ENCODE measurements around the gene HMGCS1. TPM values are rescaled to one million over a fixed set of nuclear protein-coding genes. Genes with fewer than 3 reads are reported as not detected.
A peak's percentile ranks its signal among the peaks of the same experiment; 100 is the strongest.
"Not testable (repeated sequence)": the region's sequence is repeated elsewhere in the genome, so short reads cannot be mapped to it uniquely, and the experiment has no call there.

Gene HMGCS1
- polyA plus RNA-seq, 2 donors = 98.8 to 128 TPM

DNA sequence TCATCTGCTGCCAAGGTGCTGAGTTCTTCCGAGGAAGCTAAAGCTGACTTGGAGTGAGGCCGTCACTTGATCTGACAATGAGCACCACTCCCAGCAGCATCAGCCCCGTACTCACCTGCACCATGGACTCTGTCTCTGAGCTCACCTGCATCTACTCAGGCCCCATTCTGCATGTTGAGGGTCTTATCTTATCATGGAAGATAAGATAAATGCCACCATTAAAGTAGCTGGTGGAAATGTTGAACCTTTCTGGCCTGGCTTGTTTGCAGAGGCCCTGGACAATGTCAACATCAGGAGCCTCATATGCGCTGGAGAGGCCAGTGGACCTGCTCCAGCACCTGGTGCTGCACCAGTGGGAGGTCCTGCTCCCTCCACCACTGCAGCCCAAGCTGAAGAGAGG, 35.0 kb upstream of the HMGCS1 start:
- H3K4me1 ChIP-seq (ENCODE audit: control insufficient read depth in 2 of 2, insufficient read depth in 2 of 2, low read length in 1 of 2) = no peaks in the 10 kb centered on the region
- H3K36me3 ChIP-seq (ENCODE audit: control insufficient read depth in 2 of 2, insufficient read depth in 2 of 2, low read length in 1 of 2) = no peaks in the 10 kb centered on the region
- H3K9me3 ChIP-seq (ENCODE audit: control insufficient read depth in 2 of 2, insufficient read depth in 1 of 2, low read depth in 1 of 2, low read length in 1 of 2) = no peaks in the 10 kb centered on the region
- H3K4me3 ChIP-seq (ENCODE audit: low read depth in 1 of 2, low read length in 2 of 2) = no peak overlapping the region
- H3K27me3 ChIP-seq (ENCODE audit: control insufficient read depth in 1 of 2, insufficient read depth in 2 of 2, low read length in 2 of 2) = no peaks in the 10 kb centered on the region
- H3K27ac ChIP-seq (ENCODE audit: low read depth in 2 of 2, low read length in 1 of 2) = no peak overlapping the region
- WGBS, 2 donors = 61 to 81% methylated on average over 4 of the region's 4 CpGs

- Histone ChIP-seq H3K4me1 (ENCODE audit: control insufficient read depth in 2 of 2, insufficient read depth in 2 of 2, low read length in 1 of 2) (no peaks in the 10 kb centered on the region), H3K4me3 (ENCODE audit: low read depth in 1 of 2, low read length in 2 of 2) (no peak overlapping the region), H3K27ac (ENCODE audit: low read depth in 2 of 2, low read length in 1 of 2) (peak overlapping the region in 1 of 2 donors; percentile 52), H3K36me3 (ENCODE audit: control insufficient read depth in 2 of 2, insufficient read depth in 2 of 2, low read length in 1 of 2) (no peaks in the 10 kb centered on the region), H3K9me3 (ENCODE audit: control insufficient read depth in 2 of 2, insufficient read depth in 1 of 2, low read depth in 1 of 2, low read length in 1 of 2) (peaks cover 8 to 14% of the 10 kb centered on the region in 2 donors), H3K27me3 (ENCODE audit: control insufficient read depth in 1 of 2, insufficient read depth in 2 of 2, low read length in 2 of 2) (no peaks in the 10 kb centered on the region)
- 67 to 88% methylated on average over 1 of the region's 1 CpG for WGBS, 2 donors
Measured at GRCh38 chr5:43338862-43339261, 25.6 kb upstream of the HMGCS1 start.

GRCh38 chr5:43336159-43336558, 22.9 kb upstream of the HMGCS1 start:
- Histone ChIP-seq H3K4me1 (ENCODE audit: control insufficient read depth in 2 of 2, insufficient read depth in 2 of 2, low read length in 1 of 2) (no peaks in the 10 kb centered on the region), H3K27ac (ENCODE audit: low read depth in 2 of 2, low read length in 1 of 2) (no peak overlapping the region), H3K27me3 (ENCODE audit: control insufficient read depth in 1 of 2, insufficient read depth in 2 of 2, low read length in 2 of 2) (no peaks in the 10 kb centered on the region), H3K4me3 (ENCODE audit: low read depth in 1 of 2, low read length in 2 of 2) (no peak overlapping the region), H3K9me3 (ENCODE audit: control insufficient read depth in 2 of 2, insufficient read depth in 1 of 2, low read depth in 1 of 2, low read length in 1 of 2) (peaks cover 8 to 14% of the 10 kb centered on the region in 2 donors), H3K36me3 (ENCODE audit: control insufficient read depth in 2 of 2, insufficient read depth in 2 of 2, low read length in 1 of 2) (no peaks in the 10 kb centered on the region)
- WGBS, 2 donors = 60 to 76% methylated on average over 2 of the region's 2 CpGs

DNA sequence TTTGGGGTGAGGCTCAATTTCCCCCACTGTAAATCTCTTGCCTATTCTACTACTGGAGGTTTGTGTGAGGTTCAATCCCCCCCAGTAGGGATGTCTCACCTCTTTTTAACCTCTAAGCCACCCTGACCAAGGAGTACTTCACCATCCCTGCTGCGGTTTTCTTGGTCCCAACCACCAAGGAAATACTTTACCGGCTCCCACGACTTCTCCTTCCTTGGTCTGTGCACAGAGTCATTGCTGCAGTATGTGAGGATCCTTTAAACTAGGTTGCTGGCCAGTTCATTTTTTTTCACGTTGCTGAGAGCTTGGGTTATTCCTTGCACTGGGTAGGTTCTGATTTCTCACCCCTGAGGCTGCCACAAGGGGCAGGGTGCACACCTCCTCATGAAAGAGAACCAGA, 22.5 kb upstream of the HMGCS1 start:
- WGBS, 2 donors = 66 to 77% methylated on average over 4 of the region's 4 CpGs
- Histone ChIP-seq H3K9me3 (ENCODE audit: control insufficient read depth in 2 of 2, insufficient read depth in 1 of 2, low read depth in 1 of 2, low read length in 1 of 2) (peaks cover 5 to 10% of the 10 kb centered on the region in 2 donors), H3K27ac (ENCODE audit: low read depth in 2 of 2, low read length in 1 of 2) (no peak overlapping the region)

DNA sequence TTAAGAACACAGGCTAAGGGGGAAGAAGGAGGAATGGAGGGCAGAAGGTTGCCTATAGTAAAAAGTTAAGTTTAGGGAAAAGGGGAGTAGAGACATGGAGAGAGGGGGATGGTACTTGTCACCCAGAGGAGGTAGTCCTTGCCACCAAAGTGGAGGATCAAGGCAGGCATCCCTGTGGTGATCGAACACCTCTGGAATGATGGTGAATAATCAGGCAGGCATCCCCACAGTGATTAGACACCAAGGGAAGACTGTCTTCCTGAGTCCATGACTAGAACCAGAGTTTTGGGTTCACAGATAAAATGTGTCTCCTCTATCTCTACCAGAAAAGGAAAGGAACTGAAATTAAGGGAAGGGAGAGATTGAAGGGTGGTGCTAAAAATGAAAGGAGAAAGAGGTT, 19.2 kb upstream of the HMGCS1 start:
- Histone ChIP-seq H3K4me3 (ENCODE audit: low read depth in 1 of 2, low read length in 2 of 2) (no peak overlapping the region), H3K36me3 (ENCODE audit: control insufficient read depth in 2 of 2, insufficient read depth in 2 of 2, low read length in 1 of 2) (no peaks in the 10 kb centered on the region), H3K9me3 (ENCODE audit: control insufficient read depth in 2 of 2, insufficient read depth in 1 of 2, low read depth in 1 of 2, low read length in 1 of 2) (peaks cover 5 to 11% of the 10 kb centered on the region in 2 donors), H3K27me3 (ENCODE audit: control insufficient read depth in 1 of 2, insufficient read depth in 2 of 2, low read length in 2 of 2) (no peaks in the 10 kb centered on the region), H3K27ac (ENCODE audit: low read depth in 2 of 2, low read length in 1 of 2) (no peak overlapping the region), H3K4me1 (ENCODE audit: control insufficient read depth in 2 of 2, insufficient read depth in 2 of 2, low read length in 1 of 2) (no peaks in the 10 kb centered on the region)
- 94 to 100% methylated on average over 1 of the region's 1 CpG for WGBS, 2 donors

More for the DNA sequence above, 22.5 kb upstream of the HMGCS1 start:
- no peak overlapping the region for H3K4me3 ChIP-seq (ENCODE audit: low read depth in 1 of 2, low read length in 2 of 2)
- H3K4me1 ChIP-seq (ENCODE audit: control insufficient read depth in 2 of 2, insufficient read depth in 2 of 2, low read length in 1 of 2) = no peaks in the 10 kb centered on the region
- no peaks in the 10 kb centered on the region for H3K36me3 ChIP-seq (ENCODE audit: control insufficient read depth in 2 of 2, insufficient read depth in 2 of 2, low read length in 1 of 2)
- H3K27me3 ChIP-seq (ENCODE audit: control insufficient read depth in 1 of 2, insufficient read depth in 2 of 2, low read length in 2 of 2) = no peaks in the 10 kb centered on the region

GRCh38 chr5:43325624-43326023, 12.4 kb upstream of the HMGCS1 start:
- H3K36me3 ChIP-seq (ENCODE audit: control insufficient read depth in 2 of 2, insufficient read depth in 2 of 2, low read length in 1 of 2); H3K27ac ChIP-seq (ENCODE audit: low read depth in 2 of 2, low read length in 1 of 2); H3K4me1 ChIP-seq (ENCODE audit: control insufficient read depth in 2 of 2, insufficient read depth in 2 of 2, low read length in 1 of 2); H3K9me3 ChIP-seq (ENCODE audit: control insufficient read depth in 2 of 2, insufficient read depth in 1 of 2, low read depth in 1 of 2, low read length in 1 of 2); H3K27me3 ChIP-seq (ENCODE audit: control insufficient read depth in 1 of 2, insufficient read depth in 2 of 2, low read length in 2 of 2); H3K4me3 ChIP-seq (ENCODE audit: low read depth in 1 of 2, low read length in 2 of 2): not testable (repeated sequence)

GRCh38 chr5:43323488-43323887, 10.3 kb upstream of the HMGCS1 start:
- not testable (repeated sequence) for H3K4me1 ChIP-seq (ENCODE audit: control insufficient read depth in 2 of 2, insufficient read depth in 2 of 2, low read length in 1 of 2); H3K36me3 ChIP-seq (ENCODE audit: control insufficient read depth in 2 of 2, insufficient read depth in 2 of 2, low read length in 1 of 2); H3K27me3 ChIP-seq (ENCODE audit: control insufficient read depth in 1 of 2, insufficient read depth in 2 of 2, low read length in 2 of 2); H3K4me3 ChIP-seq (ENCODE audit: low read depth in 1 of 2, low read length in 2 of 2); H3K27ac ChIP-seq (ENCODE audit: low read depth in 2 of 2, low read length in 1 of 2); H3K9me3 ChIP-seq (ENCODE audit: control insufficient read depth in 2 of 2, insufficient read depth in 1 of 2, low read depth in 1 of 2, low read length in 1 of 2)
- 60 to 73% methylated on average over 3 of the region's 3 CpGs for WGBS, 2 donors

DNA sequence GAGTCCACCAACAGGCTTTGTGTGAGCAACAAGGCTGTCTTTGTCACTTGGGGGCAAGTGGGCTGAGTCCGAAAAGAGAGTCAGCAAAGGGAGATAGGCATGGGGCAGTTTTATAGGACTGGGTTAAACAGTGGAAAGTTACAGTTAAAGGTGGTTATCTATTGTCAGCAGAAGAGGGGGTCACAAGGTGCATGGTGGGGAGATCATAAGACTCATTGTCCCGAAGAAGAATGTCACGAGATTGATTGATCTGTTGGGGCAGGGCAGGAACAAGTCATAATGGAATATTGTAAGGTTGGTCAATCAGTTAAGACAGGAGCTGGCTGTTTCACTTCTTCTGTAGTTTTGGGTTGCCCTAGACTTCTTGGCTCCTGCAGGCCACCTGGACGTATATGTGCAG, 7.6 kb upstream of the HMGCS1 start:
- Histone ChIP-seq H3K27me3 (ENCODE audit: control insufficient read depth in 1 of 2, insufficient read depth in 2 of 2, low read length in 2 of 2) (no peaks in the 10 kb centered on the region), H3K27ac (ENCODE audit: low read depth in 2 of 2, low read length in 1 of 2) (no peak overlapping the region), H3K4me3 (ENCODE audit: low read depth in 1 of 2, low read length in 2 of 2) (no peak overlapping the region), H3K36me3 (ENCODE audit: control insufficient read depth in 2 of 2, insufficient read depth in 2 of 2, low read length in 1 of 2) (no peaks in the 10 kb centered on the region), H3K9me3 (ENCODE audit: control insufficient read depth in 2 of 2, insufficient read depth in 1 of 2, low read depth in 1 of 2, low read length in 1 of 2) (no peaks in the 10 kb centered on the region), H3K4me1 (ENCODE audit: control insufficient read depth in 2 of 2, insufficient read depth in 2 of 2, low read length in 1 of 2) (no peaks in the 10 kb centered on the region)
- WGBS, 2 donors = 76 to 82% methylated on average over 4 of the region's 4 CpGs

DNA sequence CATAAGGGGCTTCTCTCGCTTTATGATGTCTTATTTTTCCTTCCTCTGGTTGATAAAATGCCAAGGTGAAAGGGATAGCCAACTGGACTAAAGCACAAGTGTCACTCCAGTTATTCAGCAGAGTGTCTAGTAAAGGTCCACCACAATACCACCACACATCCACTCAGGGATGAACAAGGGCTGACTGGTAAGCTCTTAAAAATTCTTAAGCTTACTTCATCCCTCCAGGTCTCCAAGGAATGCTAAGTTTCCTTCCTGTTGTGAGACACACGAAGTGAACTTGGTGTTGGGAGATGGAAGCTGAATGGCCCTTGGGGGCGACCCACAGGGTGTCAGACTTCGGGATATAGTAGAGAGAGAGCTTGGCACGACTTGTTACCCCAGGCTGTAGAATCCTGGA, 3.2 kb upstream of the HMGCS1 start:
- H3K9me3 ChIP-seq (ENCODE audit: control insufficient read depth in 2 of 2, insufficient read depth in 1 of 2, low read depth in 1 of 2, low read length in 1 of 2) = no peaks in the 10 kb centered on the region
- no peaks in the 10 kb centered on the region for H3K27me3 ChIP-seq (ENCODE audit: control insufficient read depth in 1 of 2, insufficient read depth in 2 of 2, low read length in 2 of 2)
- peaks cover 0 to 2% of the 10 kb centered on the region in 2 donors for H3K4me1 ChIP-seq (ENCODE audit: control insufficient read depth in 2 of 2, insufficient read depth in 2 of 2, low read length in 1 of 2)
- 86 to 91% methylated on average over 5 of the region's 5 CpGs for WGBS, 2 donors
- H3K36me3 ChIP-seq (ENCODE audit: control insufficient read depth in 2 of 2, insufficient read depth in 2 of 2, low read length in 1 of 2) = no peaks in the 10 kb centered on the region
- H3K4me3 ChIP-seq (ENCODE audit: low read depth in 1 of 2, low read length in 2 of 2) = no peak overlapping the region
- H3K27ac ChIP-seq (ENCODE audit: low read depth in 2 of 2, low read length in 1 of 2) = no peak overlapping the region

- H3K27me3 ChIP-seq (ENCODE audit: control insufficient read depth in 1 of 2, insufficient read depth in 2 of 2, low read length in 2 of 2) = no peaks in the 10 kb centered on the region
- 77 to 78% methylated on average over 3 of the region's 3 CpGs for WGBS, 2 donors
- H3K4me3 ChIP-seq (ENCODE audit: low read depth in 1 of 2, low read length in 2 of 2) = no peak overlapping the region
- no peaks in the 10 kb centered on the region for H3K9me3 ChIP-seq (ENCODE audit: control insufficient read depth in 2 of 2, insufficient read depth in 1 of 2, low read depth in 1 of 2, low read length in 1 of 2)
- H3K4me1 ChIP-seq (ENCODE audit: control insufficient read depth in 2 of 2, insufficient read depth in 2 of 2, low read length in 1 of 2) = peaks cover 0 to 2% of the 10 kb centered on the region in 2 donors
- no peaks in the 10 kb centered on the region for H3K36me3 ChIP-seq (ENCODE audit: control insufficient read depth in 2 of 2, insufficient read depth in 2 of 2, low read length in 1 of 2)
- no peak overlapping the region for H3K27ac ChIP-seq (ENCODE audit: low read depth in 2 of 2, low read length in 1 of 2)
Measured at GRCh38 chr5:43315682-43316081, 2.5 kb upstream of the HMGCS1 start.

Measured in esophagus (tissue), 2 donors.